WTC11 (cell line): ENCODE measurements around the gene MAPK11. TPM values are rescaled to one million over a fixed set of nuclear protein-coding genes. Genes with fewer than 3 reads are reported as not detected.

Source experiments
- ATAC-seq: fragments of 200-7000 bp; cut with Tn5 transposase; 2 replicates; pipeline ENCODE4 v1.10.0; 2021; ENCODE audit warnings: mild to moderate bottlenecking, moderate library complexity
- CTCF ChIA-PET: fragments of 300-600 bp; sonication (Branson Sonifier 250); formaldehyde crosslinking; loops from one replicate; lab custom pipeline; 2021; ENCODE audit warnings: antibody characterized with exemption; lab: Charles Lee
- POLR2A ChIA-PET: fragments of 350-600 bp; sonication (Branson Sonifier 250); formaldehyde crosslinking; loops from one replicate; lab custom pipeline; 2021; ENCODE audit warnings: antibody characterized with exemption; lab: Charles Lee
- DNase-seq: peaks from one replicate; pipeline ENCODE4 v3.0.0; 2021; ENCODE audit warnings: low spot score
- H3K27ac Mint-ChIP-seq: 2 replicates; pipeline ENCODE4 v1.8.0; 2021; ENCODE audit warnings: mixed read lengths
- H3K27me3 Mint-ChIP-seq: 2 replicates; pipeline ENCODE4 v1.8.0; 2021; ENCODE audit warnings: low read depth, mild to moderate bottlenecking, moderate library complexity, mixed read lengths
- H3K36me3 Mint-ChIP-seq: 2 replicates; pipeline ENCODE4 v1.8.0; 2021; ENCODE audit warnings: mixed read lengths
- H3K4me1 Mint-ChIP-seq: 2 replicates; pipeline ENCODE4 v1.8.0; 2022; ENCODE audit warnings: mixed read lengths
- H3K4me3 Mint-ChIP-seq: 2 replicates; pipeline ENCODE4 v1.8.0; 2021; ENCODE audit warnings: mild to moderate bottlenecking, moderate library complexity, mixed read lengths
- H3K9me3 Mint-ChIP-seq: 2 replicates; pipeline ENCODE4 v1.8.0; 2021; ENCODE audit warnings: mixed read lengths
- E2F1 ChIP-seq: sonication (generic); formaldehyde crosslinking; IDR thresholded peaks from 2 replicates; pipeline ENCODE4 v1.8.0; 2022; ENCODE audit warnings: mild to moderate bottlenecking, missing genetic modification reagents
- ELF4 ChIP-seq: sonication (generic); formaldehyde crosslinking; IDR thresholded peaks from 2 replicates; pipeline ENCODE4 v1.8.1; 2022; ENCODE audit warnings: low read depth, mild to moderate bottlenecking, moderate library complexity, missing genetic modification reagents
- FOXJ3 ChIP-seq: sonication (generic); formaldehyde crosslinking; IDR thresholded peaks from 2 replicates; pipeline ENCODE4 v1.9.0; 2021; ENCODE audit warnings: missing genetic modification reagents, mild to moderate bottlenecking, borderline replicate concordance
- NR3C1 ChIP-seq: sonication (generic); formaldehyde crosslinking; conservative IDR thresholded peaks from 2 replicates; pipeline ENCODE4 v1.8.1; 2023; ENCODE audit warnings: low read depth, mild to moderate bottlenecking, missing genetic modification reagents
- PRRX2 ChIP-seq: fragments of 250-450 bp; sonication (Bioruptor Pico); IDR thresholded peaks from 2 replicates; pipeline ENCODE4 v1.8.0; 2021; ENCODE audit warnings: mild to moderate bottlenecking
- STAT6 ChIP-seq: sonication (generic); formaldehyde crosslinking; conservative IDR thresholded peaks from 2 replicates; pipeline ENCODE4 v1.8.1; 2023; ENCODE audit warnings: mild to moderate bottlenecking, low read depth, missing genetic modification reagents, moderate library complexity
- TCF7 ChIP-seq: sonication (generic); formaldehyde crosslinking; IDR thresholded peaks from 2 replicates; pipeline ENCODE4 v1.8.0; 2022; ENCODE audit warnings: mild to moderate bottlenecking, low read depth, missing genetic modification reagents, moderate library complexity
- ZBTB21 ChIP-seq: sonication (generic); formaldehyde crosslinking; IDR thresholded peaks from 2 replicates; pipeline ENCODE4 v1.8.1; 2023; ENCODE audit warnings: mild to moderate bottlenecking, missing genetic modification reagents, borderline replicate concordance
- ZMAT4 ChIP-seq: fragments of 250-450 bp; sonication (Bioruptor Pico); IDR thresholded peaks from 2 replicates; pipeline ENCODE4 v1.9.0; 2021; ENCODE audit warnings: mild to moderate bottlenecking
- ZNF396 ChIP-seq: fragments of 250-450 bp; sonication (Bioruptor Pico); IDR thresholded peaks from 2 replicates; pipeline ENCODE4 v1.8.0; 2021; ENCODE audit warnings: mild to moderate bottlenecking, moderate library complexity, borderline replicate concordance
- ZNF671 ChIP-seq: fragments of 250-450 bp; sonication (Bioruptor Pico); IDR thresholded peaks from 2 replicates; pipeline ENCODE4 v1.8.0; 2021; ENCODE audit warnings: mild to moderate bottlenecking
- total RNA-seq: library from RNA; stranded (reverse); gene quantifications from 3 replicates; pipeline ENCODE4 v1.2.3, GENCODE V29; 2021
- TF ChIP-seq, protein P1 (sequence below): sonication (generic); formaldehyde crosslinking; IDR thresholded peaks from 2 replicates; pipeline ENCODE4 v1.8.1; 2022; ENCODE audit warnings: mild to moderate bottlenecking, missing genetic modification reagents, moderate library complexity, borderline replicate concordance
- TF ChIP-seq, protein P2 (sequence below): sonication (generic); formaldehyde crosslinking; IDR thresholded peaks from 2 replicates; pipeline ENCODE4 v1.8.1; 2023; ENCODE audit warnings: mild to moderate bottlenecking, missing genetic modification reagents
- TF ChIP-seq, protein P3 (sequence below): fragments of 250-450 bp; sonication (Bioruptor Pico); IDR thresholded peaks from 2 replicates; pipeline ENCODE4 v1.9.0; 2021; ENCODE audit warnings: mild to moderate bottlenecking

Gene MAPK11
- total RNA-seq, 1 experiment from 2014 or later: 2.3 TPM

DNA sequence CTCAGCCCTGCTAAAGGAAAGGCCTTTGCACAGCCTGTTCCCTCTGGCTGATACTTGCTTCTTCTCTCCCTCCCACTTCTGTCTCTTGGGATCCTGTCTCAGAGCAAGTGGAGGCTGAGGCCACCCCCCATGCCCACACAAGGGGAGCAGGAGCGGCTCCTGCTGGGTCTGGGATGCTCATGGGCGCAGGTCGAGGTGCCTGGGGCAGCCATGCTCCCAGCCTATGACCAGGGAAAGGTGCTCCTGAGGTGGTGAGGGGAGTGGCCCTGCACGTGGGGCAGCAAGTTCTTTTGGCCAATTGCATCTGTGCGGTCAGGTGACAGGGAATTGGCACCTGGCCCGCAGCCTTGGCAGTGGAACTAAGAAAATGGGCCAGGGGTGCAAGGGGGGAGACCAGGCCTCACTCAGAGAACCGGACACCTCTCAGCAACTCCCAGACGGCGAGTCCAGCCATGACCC, 1.5 kb downstream of the MAPK11 start:
- TF ChIP-seq ZMAT4: no peak
- no peak for TF ChIP-seq FOXJ3 (CRISPR knock-in tag)
- TF ChIP-seq PRRX2: no peak
- TF ChIP-seq, protein P1, sequence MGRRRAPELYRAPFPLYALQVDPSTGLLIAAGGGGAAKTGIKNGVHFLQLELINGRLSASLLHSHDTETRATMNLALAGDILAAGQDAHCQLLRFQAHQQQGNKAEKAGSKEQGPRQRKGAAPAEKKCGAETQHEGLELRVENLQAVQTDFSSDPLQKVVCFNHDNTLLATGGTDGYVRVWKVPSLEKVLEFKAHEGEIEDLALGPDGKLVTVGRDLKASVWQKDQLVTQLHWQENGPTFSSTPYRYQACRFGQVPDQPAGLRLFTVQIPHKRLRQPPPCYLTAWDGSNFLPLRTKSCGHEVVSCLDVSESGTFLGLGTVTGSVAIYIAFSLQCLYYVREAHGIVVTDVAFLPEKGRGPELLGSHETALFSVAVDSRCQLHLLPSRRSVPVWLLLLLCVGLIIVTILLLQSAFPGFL (CRISPR knock-in tag): no peak
- TF ChIP-seq ZNF396: no peak
- TF ChIP-seq ELF4 (CRISPR knock-in tag): no peak
- no peak for TF ChIP-seq NR3C1 (CRISPR knock-in tag)
- no peak for TF ChIP-seq STAT6 (CRISPR knock-in tag)
- TF ChIP-seq E2F1 (CRISPR knock-in tag): no peak
- TF ChIP-seq ZBTB21 (CRISPR knock-in tag): no peak
- TF ChIP-seq TCF7: no peak
- TF ChIP-seq, protein P2, sequence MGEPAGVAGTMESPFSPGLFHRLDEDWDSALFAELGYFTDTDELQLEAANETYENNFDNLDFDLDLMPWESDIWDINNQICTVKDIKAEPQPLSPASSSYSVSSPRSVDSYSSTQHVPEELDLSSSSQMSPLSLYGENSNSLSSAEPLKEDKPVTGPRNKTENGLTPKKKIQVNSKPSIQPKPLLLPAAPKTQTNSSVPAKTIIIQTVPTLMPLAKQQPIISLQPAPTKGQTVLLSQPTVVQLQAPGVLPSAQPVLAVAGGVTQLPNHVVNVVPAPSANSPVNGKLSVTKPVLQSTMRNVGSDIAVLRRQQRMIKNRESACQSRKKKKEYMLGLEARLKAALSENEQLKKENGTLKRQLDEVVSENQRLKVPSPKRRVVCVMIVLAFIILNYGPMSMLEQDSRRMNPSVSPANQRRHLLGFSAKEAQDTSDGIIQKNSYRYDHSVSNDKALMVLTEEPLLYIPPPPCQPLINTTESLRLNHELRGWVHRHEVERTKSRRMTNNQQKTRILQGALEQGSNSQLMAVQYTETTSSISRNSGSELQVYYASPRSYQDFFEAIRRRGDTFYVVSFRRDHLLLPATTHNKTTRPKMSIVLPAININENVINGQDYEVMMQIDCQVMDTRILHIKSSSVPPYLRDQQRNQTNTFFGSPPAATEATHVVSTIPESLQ (CRISPR knock-in tag): no peak
- no peak for TF ChIP-seq ZNF671
- TF ChIP-seq, protein P3, sequence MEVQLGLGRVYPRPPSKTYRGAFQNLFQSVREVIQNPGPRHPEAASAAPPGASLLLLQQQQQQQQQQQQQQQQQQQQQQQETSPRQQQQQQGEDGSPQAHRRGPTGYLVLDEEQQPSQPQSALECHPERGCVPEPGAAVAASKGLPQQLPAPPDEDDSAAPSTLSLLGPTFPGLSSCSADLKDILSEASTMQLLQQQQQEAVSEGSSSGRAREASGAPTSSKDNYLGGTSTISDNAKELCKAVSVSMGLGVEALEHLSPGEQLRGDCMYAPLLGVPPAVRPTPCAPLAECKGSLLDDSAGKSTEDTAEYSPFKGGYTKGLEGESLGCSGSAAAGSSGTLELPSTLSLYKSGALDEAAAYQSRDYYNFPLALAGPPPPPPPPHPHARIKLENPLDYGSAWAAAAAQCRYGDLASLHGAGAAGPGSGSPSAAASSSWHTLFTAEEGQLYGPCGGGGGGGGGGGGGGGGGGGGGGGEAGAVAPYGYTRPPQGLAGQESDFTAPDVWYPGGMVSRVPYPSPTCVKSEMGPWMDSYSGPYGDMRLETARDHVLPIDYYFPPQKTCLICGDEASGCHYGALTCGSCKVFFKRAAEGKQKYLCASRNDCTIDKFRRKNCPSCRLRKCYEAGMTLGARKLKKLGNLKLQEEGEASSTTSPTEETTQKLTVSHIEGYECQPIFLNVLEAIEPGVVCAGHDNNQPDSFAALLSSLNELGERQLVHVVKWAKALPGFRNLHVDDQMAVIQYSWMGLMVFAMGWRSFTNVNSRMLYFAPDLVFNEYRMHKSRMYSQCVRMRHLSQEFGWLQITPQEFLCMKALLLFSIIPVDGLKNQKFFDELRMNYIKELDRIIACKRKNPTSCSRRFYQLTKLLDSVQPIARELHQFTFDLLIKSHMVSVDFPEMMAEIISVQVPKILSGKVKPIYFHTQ (CRISPR knock-in tag): no peak
- H3K4me3 Mint-ChIP-seq: peak overlapping the region; percentile 24; the same call in 1 of the 2 replicates
- H3K27ac Mint-ChIP-seq: no peak overlapping the region
- H3K27me3 Mint-ChIP-seq: peaks cover 54% of the 10 kb centered on the region
- ATAC-seq (no peak), DNase-seq (no peak)
- no peaks in the 10 kb centered on the region; the same call in 1 of the 2 replicates for H3K36me3 Mint-ChIP-seq
- POLR2A ChIA-PET: no interaction called here
- no peaks in the 10 kb centered on the region for H3K4me1 Mint-ChIP-seq
- CTCF ChIA-PET: interaction anchor here (1.1 to 1.4 kb wide), 2 partner anchors 18 to 74 kb away, joined by 3 to 4 read pairs; partner anchors contain the start of gene HDAC10
- H3K9me3 Mint-ChIP-seq: no peaks in the 10 kb centered on the region
